Fibroblast of lung (primary cell): Measurements from ENCODE around the gene SLAMF9.

Source experiments
- EZH2 ChIP-seq: IDR thresholded peaks from 2 replicates; pipeline ENCODE4 v1.5.1; 2012; ENCODE audit warnings: low read length, control low read depth, mild to moderate bottlenecking; ENCODE audit errors: missing control alignments
- TF ChIP-seq, protein P1 (sequence below), 2 donors: IDR thresholded peaks in 1 of 2; conservative IDR thresholded peaks in 1 of 2; 1 replicate in 1 of 2; 2 replicates in 1 of 2; pipeline ENCODE4 v1.5.1; 2011 to 2012; ENCODE audit warnings: low read length in 2 of 2, control low read depth in 1 of 2, inconsistent platforms in 1 of 2, low read depth in 1 of 2, mild to moderate bottlenecking in 1 of 2

DNA sequence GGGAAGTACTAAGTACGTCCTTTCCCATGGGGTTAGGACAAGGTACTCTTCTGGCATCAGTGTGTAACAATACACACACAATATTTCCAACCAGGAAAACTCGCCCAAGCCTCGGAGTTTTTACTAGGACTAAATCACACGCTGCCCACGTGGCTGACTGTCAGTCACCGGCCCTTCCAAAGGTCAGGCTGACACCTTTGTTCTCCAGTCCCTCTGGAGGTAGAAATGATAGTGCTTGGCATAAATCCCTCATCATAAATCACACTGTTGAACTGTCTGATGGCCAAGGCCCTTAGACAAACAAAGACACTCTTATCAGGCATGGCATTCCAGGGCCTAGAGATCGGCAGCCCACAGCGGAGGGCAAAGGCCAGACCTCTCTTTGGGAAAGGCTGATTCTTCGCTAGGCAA is 16.9 kb upstream of the SLAMF9 start:
- TF ChIP-seq EZH2, result no peak
- TF ChIP-seq, protein P1, sequence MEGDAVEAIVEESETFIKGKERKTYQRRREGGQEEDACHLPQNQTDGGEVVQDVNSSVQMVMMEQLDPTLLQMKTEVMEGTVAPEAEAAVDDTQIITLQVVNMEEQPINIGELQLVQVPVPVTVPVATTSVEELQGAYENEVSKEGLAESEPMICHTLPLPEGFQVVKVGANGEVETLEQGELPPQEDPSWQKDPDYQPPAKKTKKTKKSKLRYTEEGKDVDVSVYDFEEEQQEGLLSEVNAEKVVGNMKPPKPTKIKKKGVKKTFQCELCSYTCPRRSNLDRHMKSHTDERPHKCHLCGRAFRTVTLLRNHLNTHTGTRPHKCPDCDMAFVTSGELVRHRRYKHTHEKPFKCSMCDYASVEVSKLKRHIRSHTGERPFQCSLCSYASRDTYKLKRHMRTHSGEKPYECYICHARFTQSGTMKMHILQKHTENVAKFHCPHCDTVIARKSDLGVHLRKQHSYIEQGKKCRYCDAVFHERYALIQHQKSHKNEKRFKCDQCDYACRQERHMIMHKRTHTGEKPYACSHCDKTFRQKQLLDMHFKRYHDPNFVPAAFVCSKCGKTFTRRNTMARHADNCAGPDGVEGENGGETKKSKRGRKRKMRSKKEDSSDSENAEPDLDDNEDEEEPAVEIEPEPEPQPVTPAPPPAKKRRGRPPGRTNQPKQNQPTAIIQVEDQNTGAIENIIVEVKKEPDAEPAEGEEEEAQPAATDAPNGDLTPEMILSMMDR (conservative IDR thresholded peaks at IDR 0.05 in 1 of 2, IDR thresholded peaks at IDR 0.05 in 1 of 2; ENCODE audit: low read depth in 1 of 2, low read length in 2 of 2), result no peak
